Anterior cingulate cortex (tissue), 58 donors: ENCODE results near the gene HMGCLL1.
A peak's percentile ranks its signal among the peaks of the same experiment; 100 is the strongest.

ENCODE experiments used
- DNase-seq, 58 donors: peaks; one replicate each; lab custom pipeline; 2025; lab: John Stamatoyannopoulos, UW

The HMGCLL1 gene

GRCh38 chr6:55578537-55579363, at the start of gene HMGCLL1:
Gene HMGCLL1 (minus strand): TSS chr6:55579192. CDS start chr6:55579055, 137 bp downstream.
- peak in 57 of 58 donors; percentile 9 to 83 (median 63) for DNase-seq

DNA sequence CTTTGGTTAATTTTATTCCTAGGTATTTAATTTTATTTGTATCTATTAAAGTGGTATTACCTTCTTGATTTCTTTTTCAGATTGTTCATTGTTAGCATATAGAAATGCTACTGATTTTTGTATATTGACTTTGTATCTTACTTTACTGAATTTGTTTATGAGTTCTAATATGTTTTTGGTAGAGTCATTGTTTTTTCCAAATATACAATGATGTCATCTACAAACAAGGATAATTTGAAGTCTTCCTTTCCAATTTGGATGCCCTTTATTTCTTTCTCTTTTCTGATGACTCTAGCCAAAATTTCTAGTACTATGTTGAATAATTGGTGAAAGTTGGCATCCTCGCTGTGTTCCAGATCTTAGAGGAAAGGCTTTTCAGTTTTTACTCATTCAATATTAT, 43.0 kb upstream of the HMGCLL1 start:
- no peak for DNase-seq

DNA sequence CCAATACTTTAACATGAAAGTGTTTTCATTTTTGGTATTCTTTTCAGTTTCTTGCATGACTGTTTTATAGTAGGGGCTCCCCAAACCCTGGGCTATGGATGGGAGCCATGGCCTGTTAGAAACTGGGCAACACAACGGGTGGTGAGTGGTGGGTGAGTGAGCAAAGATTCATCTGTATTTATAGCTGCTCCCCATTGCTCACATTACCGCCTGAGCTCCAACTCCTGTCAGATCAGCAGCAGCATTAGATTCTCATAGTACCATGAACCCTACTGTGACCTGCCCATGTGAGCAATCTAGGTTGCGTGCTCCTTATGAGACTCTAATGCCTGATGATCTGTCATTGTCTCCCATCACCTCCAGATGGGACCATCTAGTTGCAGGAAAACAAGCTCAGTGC, 42.3 kb upstream of the HMGCLL1 start:
- DNase-seq, result no peak

- peak in 1 of 58 donors; percentile 3 for DNase-seq
Measured at GRCh38 chr6:55617272-55617671, 38.3 kb upstream of the HMGCLL1 start.

DNA sequence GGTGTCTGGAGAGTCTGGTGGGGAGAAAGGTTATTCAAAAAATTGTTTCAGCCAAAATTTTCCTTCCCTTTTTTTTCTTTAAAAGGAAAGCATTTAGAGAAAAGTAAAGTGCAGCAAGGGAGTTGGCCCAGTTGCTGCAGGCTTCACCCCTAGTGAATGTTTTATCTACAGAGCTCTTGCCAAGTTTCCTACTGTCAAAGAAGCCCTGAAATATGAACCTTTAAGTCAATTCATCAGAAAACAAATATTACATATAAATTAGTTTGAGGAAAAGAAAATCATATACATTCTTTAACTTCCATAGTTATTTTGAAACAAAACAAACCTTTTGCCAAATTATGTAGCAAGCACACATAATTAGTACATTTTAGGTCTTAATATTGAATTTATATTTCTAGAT, 25.0 kb upstream of the HMGCLL1 start:
- DNase-seq, result no peak

DNA sequence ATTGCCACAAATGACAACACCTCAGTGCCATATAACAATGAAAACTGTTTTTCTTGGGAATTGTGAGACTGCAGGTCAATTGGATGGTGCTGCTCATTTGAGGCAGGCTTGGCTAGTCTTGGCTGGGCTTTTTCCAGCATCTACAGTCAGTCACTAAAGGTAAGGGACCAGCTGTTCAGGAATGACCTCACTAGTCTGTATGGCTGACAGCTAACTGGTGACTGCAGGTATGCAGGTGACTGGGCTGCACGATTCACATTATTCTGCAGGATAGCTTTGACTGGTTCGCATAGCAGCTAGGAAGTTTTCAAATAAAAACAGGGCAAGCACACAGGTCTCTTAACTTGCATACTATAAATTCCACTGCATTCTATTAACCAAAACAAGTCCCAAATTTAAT, 22.1 kb upstream of the HMGCLL1 start:
- no peak for DNase-seq

DNA sequence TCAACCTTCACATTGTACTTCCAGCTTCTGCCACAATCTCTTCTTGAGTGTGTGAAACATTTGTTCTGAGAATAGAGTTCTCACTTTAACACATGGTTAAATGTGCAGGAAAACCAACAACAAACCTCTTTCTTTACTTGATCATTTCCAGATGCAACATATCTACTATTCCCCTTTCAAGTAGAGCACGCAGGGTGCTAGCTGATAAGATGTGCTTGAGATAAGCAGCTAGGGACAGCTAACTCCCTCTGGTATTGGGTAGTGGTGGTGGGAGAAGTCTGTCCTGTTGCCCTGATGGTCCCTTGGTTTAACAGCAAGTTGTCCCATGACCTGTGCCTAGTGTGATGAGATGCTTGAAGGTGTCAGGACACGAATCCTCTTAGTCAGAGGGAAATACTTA, 15.4 kb upstream of the HMGCLL1 start:
- no peak for DNase-seq

DNA sequence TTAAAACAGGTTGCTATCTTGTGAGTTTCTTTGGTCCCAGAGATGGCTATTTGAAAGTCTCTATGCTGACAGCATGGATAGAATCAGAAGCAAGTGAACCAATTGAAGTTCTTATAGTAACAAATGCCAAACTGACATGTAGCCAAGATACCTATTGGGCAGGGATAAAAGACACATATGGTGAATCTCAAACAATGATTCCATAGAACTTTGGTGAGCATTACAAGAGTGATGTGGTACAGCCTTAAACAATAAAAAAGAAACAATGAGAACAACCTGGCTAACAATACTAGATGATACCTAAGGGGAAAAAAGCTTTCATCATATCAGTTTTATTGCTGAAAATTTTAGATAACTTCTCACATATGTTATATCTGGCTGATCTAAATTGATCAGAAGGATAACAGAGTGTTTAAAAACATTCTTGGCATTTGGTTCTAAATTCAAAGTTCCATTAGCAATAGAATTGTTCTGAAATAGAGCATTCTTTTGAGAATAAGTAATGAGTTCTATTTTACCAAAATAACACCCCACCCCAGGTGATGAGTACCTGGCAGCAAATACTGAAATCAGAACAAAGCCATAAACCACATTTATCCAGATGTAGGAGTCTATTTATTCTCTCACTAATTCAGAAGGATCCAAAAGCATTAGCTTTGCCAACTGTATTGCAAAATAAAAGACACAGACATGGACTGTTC, 5.8 kb upstream of the HMGCLL1 start:
- no peak for DNase-seq

DNA sequence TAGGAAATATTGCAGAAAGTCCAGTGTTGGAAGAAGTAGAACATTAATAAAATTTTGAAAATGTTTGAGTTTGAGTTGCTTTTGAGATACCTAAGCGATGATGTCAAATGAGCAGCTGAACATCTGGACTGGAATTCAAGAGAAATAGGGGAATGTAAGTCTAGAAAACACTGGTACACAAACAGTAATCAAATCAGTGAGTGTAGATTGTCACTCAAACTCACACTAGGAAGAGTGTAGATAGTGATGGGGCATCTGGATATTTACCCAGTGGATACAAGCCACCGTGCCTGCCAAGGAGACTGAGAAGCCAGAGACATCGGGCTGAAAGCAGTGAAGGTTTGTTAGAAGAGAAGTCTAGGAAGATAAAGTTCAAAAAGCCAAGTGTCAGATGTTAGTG, 2.2 kb downstream of the HMGCLL1 start:
- DNase-seq, result no peak

DNA sequence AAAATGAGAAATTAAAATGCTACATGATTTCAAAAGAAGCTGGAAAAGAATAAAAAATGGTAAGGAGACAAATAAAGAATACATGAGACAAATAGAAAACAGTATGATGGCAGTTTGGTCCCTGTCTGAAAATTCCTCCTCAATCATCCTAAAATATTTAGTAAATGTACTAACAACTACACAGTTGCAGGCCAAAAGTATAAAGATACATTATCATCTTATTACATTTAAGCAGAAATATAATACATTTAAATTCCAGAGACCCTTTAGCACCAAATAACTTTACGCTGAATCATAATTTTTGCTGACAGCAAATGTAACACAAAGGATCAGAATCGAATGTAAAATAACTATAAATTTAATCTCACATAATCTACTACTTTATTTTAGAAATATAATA, 4.4 kb downstream of the HMGCLL1 start:
- DNase-seq, result no peak

DNA sequence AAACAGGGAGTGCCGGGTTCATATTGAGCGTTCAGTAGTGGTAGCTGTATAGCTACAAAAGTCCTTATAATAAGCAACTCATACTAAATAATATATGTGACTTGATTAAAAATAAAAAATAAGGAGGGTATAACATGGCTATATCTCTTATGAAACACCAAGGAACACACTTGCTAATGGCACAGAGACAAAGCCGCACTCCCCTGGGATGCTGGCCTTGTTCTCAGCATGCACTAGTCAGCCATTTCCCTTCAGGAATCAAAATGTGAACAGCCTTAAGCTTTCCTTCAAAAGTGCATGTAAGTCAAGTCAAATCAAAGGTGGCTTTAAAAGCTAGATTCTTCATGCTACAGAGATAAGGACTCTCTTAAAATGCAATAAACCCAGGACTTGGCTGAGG, 9.4 kb downstream of the HMGCLL1 start:
- DNase-seq, result no peak

- DNase-seq, result peak in 5 of 58 donors; percentile 0 to 62 (median 15)
Measured at GRCh38 chr6:55568808-55569439, 10.1 kb downstream of the HMGCLL1 start.

DNA sequence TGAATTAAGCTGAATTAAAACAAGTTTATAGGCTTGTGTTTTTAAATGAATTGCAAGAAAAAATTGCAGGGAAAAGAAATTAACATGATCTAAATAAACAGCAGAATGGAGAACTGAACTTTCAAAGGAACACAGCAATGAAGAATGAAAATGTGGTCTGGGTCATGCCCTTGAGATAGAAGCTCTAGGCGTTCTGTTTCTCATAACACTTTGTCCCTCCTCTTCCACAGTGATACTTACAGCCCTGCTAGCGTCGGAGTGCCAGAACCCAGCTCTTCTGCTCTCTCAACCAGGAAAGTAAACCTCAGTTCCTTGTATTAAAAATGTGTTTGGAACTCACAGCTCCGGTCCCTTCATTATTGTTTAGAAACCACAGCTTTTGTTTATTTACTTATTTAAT, 11.4 kb downstream of the HMGCLL1 start:
- no peak for DNase-seq

DNA sequence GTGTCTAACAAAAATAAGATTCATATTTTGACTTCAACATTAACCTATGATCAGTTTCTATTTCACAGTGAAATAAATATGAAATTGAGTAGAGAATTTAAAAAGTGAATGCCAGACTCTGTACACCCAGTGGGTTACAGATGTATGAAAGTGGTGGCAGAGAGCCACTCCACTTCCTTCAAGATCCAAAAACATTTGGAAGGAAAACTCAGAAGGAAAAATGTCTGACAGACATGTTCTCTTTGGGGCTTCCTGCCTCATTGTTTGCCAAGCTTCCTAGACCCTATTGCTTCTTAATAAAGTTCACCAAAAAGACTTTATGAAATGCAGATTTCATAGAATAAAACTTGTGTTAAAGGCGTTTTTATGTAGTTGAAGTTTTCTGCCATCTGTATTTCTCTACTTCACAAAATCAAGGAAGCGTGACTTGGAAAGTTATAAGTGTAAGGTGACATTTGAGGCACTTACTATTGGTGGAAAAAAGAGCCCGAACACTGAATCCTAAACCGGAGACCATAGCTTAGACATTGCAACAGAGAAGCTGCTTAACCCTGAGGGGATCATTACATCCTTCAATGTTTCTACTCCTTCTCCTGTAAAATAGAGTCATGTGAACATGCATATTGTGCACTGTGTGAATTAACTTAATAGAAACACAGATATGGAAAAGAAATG, 12.8 kb downstream of the HMGCLL1 start:
- no peak for DNase-seq

DNA sequence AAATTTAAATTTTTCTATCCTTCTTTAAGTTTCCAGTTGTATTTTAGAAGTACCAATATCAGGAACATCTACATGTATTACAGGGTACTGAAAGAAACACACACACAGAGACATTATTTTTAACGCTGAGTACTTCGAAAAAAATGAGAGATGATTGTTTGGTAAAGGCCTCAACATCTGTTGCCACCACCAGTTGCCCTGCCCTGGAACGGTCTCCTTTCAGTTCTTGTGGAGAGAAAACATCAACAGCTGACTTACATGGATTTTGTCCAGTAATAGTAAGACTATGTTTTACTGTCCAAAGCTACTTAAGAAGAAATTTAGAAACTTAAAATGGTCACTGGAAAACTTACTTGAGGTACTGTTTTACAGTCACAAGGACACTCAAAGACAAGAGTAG, 16.7 kb downstream of the HMGCLL1 start:
- DNase-seq, result no peak

DNA sequence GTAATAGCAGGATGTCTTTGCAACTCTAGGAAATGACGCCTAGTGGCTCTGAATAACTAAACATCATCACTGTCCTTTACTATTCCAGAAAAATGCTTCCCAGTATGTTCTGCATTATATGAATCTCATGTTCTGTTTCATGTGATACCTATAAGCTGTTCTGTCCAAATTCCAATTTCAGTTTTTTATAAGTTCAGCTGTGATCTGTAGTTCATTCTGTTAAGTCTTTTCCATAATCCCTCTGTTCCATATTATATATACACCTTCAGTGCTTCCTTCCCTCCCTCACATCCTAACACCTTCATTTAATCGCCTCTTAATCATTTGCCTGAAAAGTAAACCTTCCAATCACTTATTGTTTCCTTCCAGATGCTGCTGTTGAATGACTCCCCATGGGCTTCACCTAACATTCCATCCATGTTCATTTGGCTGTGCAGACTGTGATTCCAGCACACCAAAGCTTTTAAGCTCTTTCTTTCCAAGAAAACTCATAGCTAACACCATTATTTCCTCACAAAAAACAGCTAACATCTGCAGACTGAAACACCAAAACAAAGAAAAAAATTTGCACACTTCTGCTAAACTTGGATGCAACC, 18.6 kb downstream of the HMGCLL1 start:
- DNase-seq, result no peak

DNA sequence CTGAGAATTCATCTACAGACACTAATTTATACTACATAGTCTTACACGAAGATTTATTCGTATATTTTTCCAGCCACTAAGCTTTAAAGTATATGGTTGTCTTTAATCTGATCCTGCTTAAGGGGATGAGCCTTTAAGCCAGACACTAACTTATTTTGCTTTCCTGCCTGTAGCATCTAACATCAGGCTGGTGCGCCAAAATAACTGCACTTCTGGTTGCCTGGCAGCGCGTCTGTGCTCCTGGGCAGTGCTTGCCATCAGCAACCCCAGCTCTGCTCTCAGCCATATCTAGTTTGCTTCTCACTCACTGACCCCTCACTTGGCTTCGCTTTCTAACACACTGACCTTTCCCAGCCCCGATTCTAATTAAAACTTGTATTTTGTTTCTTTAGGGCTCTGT, 21.8 kb downstream of the HMGCLL1 start:
- no peak for DNase-seq

DNA sequence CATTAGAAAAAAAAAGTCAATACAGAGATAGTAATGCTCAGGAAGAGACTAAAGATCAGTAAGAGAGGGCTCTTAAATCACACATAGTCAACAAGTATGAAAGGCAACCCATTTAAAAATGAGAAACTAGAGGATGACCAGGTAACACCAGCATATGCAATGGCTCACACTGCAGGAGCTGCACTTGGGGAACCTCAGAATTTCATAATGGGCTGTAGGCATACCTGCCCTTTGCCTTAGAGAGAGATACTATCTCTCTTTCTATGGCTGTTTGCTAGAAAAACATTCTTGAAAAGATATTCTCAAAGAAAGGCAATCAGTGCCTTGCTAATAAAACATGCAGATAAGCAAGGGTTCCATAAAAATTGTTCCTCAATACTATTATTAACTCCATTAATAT, 33.2 kb downstream of the HMGCLL1 start:
- no peak for DNase-seq

DNA sequence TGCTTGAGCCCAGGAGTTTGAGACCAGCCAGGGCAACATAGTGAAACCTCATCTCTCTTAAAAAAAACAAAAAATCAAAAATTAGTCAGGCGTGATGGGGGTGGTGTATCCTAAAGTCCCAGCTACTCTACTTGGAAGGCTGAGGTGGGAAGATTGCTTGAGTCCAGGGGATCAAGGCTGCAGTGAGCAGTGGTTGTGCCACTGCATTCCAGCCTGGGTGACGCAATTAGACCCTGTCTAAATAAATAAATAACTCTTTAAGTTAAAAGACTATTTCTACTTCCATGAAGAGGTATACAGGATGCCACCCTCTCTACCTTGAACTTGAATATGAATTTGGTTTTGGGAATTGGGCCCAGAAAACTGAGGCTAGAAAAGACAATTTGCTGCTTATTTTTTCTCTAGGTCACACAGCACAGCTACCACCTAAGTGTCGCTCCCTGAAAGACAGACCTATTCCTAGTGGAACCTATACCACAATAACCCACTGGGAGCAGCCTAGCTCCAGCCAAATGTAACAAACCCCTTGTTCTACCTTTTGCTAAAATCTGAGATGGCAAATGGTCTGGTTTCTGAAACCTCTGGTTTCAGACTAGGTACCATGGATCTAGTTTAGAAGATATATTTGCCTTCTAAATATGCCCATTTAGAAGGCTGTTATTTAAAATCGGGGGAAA, 35.2 kb downstream of the HMGCLL1 start:
- DNase-seq, result no peak

DNA sequence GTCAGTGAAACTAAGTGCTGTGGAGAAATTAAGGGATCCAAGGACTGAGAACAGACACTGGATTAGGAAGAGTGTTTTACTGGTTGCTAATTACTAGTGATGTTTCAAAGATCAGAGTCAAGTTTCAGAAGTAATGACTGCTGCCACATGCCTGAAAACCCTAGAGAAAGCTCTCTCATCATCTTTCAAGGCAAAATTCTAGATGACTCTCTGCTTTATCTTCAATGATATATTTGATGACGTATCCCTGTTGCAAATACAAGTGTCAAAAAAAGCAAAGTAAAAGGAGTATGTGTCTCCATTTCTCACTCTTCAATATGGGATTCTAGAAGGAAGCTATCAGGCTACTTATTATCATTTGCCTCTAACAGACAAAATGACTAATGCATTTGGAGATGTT, 38.0 kb downstream of the HMGCLL1 start:
- DNase-seq, result no peak
